Peyer's patch (tissue), 4 donors: Measurements from ENCODE around the gene GJA8.

Experiments
- CTCF ChIP-seq, 6 experiments: fragments of 450-650 bp in 4 of 6; fragments of 200-600 bp in 2 of 6; sonication (generic) in 1 of 6; IDR thresholded peaks; one replicate each; pipeline ENCODE4 v1.5.1; 2017 to 2019; ENCODE audit warnings: antibody characterized with exemption in 6 of 6, mild to moderate bottlenecking in 3 of 6, moderate library complexity in 1 of 6
- POLR2A ChIP-seq, 2 donors: fragments of 450-650 bp; IDR thresholded peaks; one replicate each; pipeline ENCODE4 v1.5.1; 2017; ENCODE audit warnings: antibody characterized with exemption in 2 of 2, mild to moderate bottlenecking in 2 of 2, moderate library complexity in 2 of 2

GRCh38 chr1:147878022-147878421 is 24.6 kb upstream of the GJA8 start:
- TF ChIP-seq CTCF (IDR thresholded peaks at IDR 0.05) (no peak), POLR2A (IDR thresholded peaks at IDR 0.05) (no peak)
